Hematopoietic multipotent progenitor cell (in vitro differentiated cells): ENCODE data around the gene CRYL1. TPM values are rescaled to one million over a fixed set of nuclear protein-coding genes. Genes with fewer than 3 reads are reported as not detected.

Experiments used
- DNase-seq, 3 donors: peaks; one replicate each; pipeline ENCODE4 v3.0.0-alpha.2; 2011 to 2015; ENCODE audit warnings: low read depth in 2 of 3, low spot score in 2 of 3
- total RNA-seq: library from RNA; depleted of rRNA; stranded (reverse); fragments of >200 nt; gene quantifications from one replicate; pipeline ENCODE4 v1.2.3, GENCODE V29; 2012

Gene CRYL1
- total RNA-seq, 1 donor, result 31.8 TPM

DNA sequence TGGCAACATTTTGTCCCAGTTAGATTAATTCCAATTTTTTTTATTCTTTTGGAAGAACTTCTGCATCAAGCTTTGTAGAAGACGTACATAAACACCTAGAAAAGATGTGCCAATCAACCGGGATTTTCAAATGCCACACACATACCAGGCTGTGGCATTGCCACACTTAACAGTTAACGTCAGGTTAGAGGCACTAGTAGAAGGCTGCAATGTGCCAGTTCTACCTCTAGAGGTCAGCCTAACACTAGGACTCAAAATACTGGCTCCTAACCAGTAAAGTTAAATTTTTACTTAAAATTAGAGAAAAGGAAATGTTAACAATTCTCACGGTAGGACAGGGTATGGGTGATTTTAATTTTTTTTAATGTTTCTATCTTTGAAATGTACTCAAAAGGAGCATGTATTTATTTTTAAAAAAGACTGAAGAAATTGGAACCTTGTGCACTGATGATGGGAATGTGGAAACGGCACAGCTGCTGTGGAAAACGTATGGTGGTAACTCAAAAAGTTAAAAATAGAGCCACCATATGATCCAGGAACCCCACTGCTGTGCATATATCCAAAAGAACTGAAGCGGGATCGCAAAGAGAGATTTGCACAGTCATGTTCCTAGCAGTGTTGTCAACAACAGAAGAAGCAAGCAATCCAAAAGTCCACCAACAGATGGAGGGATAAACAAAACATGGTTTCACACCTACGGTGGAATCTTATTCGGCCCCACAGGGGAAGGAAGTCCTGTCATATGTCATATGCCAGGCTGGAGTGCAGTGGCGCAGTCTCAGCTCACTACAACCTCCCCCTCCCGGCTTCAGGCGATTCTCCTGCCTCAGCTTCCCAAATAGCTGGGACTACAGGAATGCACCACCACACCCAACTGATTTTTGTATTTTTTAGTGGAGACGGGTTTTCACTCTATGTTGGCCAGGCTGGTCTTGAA, 30.3 kb downstream of the CRYL1 start:
- DNase-seq, result peak; percentile 41 to 88 (median 73)

DNA sequence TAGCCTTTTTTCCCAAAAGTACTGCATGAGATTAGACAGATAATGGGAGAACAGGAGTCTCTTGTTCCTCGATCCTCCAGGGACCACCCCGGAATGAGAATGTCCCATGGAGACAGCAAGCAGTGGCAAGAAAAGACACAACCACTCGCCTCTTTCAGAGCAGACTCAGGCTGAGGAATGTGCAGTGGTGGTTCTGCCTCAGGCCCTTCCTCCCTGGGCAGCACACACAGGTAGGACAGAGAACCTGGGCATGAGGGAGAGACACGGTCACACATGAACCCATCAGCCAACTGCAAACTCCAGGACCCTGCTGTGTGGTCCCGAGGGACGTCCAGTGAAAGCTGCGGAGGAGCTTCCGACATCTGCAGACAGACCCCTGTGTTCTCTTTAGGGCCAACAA, 31.0 kb downstream of the CRYL1 start:
- DNase-seq, result no peak

DNA sequence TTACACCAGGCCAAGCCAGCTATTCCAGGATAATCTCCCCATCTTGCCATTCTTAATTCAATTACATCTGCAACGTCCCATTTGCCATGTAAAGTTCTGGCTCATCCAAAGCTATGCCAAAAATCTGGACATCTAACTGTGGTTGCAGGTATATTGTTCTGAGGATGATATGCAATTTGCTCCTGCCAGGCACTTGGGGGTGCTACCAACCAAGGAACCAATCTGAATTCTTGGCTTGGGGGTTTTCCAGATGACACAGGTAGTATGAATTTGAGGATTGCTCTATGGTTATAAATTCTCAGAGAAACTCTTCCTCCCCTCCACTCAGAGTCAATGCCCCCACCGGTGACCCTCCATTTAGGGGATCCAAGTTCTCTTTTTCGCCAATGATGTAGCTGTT, 33.0 kb downstream of the CRYL1 start:
- DNase-seq, result peak in 2 of 3 donors; percentile 52 to 59

DNA sequence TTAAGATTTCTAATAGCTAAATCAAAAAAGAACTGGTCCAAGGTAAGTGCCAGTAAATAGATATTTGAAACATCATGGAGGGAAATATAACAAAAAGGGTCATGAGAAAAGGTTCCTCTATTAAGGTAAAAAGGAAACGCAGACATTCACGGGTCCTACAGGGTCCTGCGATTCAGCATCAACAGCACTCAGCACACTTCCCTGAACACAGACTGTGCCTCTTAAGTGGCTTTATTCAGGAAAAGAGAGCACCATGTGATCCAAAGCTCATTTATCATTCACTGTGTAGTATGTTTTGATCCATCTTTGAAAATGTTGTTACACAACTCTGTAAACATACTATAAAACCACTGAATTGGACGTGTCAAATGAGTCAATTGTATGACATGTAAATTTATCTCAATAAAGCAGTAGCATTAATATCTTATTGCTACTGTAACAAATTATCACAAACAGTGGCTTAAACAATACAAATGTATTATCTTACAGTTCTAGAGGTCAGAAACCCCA, 33.7 kb downstream of the CRYL1 start:
- DNase-seq, result peak in 1 of 3 donors; percentile 28

DNA sequence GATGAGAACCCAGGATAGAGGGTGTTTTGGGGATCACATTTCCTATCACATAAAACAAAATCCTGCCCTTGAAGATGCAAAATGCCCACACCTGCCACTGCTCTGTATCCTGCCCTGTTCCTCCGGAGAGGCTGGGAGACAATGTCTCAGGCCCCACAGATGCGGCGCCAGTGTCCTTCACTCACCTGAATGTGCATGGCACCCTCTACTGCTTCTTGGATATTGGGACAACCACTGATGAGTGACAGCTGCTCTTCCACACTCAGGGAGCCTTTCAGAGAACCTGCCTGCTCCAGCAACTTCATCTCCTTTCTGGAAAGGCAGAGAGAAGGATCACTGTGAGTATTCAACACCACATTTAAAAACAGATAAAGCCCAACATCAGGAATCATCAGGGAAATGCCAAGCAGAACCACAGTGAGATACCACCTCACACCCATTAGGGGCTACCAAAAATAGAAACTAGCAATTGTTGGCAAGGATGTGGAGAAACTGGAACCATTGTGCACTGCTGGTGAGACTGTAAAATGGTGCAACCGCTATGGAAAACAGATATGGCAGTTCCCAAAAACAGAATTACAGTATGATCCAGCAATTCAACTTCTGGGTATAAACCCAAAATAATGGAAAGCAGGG, 36.4 kb downstream of the CRYL1 start:
- DNase-seq, result no peak

DNA sequence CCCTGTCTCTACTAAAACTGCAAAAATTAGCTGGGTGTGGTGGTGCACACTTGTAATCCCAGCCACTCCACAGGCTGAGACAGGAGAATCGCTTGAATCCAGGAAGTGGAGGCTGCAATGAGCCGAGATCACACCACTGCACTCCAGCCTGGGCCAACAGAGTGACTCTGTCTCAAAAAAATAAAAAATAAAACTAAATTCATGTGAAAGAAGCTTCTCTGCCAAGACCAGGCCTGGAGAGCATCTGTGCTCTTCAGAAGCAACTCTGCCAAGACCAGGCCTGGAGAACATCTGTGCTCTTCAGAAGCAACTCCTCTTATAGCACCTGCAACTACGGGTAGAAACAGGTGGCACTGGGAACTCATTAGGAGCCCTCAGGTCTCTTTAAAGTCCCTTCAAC, 37.7 kb downstream of the CRYL1 start:
- DNase-seq, result no peak

DNA sequence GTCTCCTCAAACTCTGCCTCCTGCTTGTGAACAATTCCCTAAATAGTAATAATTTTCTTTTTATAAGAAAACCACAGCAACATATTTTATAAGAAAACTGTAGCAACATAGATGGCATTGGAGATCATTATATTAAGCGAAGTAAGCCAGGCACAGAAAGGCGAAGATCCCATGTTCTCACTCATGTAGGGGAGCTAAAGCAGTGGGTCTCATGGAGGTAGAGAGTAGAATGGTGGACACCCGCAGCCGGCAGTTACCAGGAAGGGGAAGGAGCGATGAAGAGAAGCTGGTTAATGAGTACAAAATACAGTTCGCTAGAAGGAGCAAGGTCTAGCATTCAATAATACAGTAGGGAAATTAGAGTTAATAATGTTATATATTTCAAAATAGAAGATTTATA, 42.9 kb downstream of the CRYL1 start:
- DNase-seq, result no peak

DNA sequence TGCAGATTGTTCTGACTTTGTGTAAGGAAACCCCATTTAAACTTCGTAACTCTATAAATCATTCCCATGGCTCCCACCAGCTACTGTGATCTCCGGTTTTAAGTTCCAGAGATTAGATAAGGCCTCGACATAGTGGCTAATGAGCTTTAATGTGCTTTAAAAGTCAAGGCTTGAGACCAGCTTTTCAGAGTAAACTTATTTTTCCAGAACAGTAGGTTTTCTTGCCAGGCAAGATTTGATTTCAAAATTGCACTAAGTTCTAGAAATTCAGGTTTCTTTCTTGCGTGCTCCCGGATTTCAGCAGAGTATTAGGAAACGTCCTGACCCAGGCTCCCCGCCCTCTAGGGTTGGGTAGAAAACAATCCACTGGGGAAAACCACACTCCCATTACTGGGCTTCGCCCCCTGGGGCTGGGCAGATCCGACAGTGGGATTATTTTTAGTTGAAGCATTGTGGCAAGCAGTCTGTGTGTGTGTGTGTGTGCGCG, 43.3 kb downstream of the CRYL1 start:
- DNase-seq, result no peak

DNA sequence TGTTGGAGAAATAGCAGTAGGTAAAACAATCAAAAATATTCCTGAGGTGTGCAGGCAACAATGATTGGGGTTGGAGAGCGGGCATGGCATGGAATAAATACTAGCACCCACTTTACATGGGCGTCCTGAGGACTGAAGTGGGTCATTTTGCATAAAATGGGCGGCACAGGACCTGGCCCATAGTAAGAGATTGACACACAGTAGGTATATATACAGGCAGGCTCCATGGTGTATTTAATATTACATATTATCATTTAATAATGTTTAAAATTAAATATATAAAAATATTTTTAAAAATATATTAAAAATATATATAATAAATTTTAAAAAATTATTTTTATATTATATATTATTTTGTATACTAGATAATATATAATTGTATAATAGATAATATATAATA, 48.3 kb downstream of the CRYL1 start:
- no peak for DNase-seq

DNA sequence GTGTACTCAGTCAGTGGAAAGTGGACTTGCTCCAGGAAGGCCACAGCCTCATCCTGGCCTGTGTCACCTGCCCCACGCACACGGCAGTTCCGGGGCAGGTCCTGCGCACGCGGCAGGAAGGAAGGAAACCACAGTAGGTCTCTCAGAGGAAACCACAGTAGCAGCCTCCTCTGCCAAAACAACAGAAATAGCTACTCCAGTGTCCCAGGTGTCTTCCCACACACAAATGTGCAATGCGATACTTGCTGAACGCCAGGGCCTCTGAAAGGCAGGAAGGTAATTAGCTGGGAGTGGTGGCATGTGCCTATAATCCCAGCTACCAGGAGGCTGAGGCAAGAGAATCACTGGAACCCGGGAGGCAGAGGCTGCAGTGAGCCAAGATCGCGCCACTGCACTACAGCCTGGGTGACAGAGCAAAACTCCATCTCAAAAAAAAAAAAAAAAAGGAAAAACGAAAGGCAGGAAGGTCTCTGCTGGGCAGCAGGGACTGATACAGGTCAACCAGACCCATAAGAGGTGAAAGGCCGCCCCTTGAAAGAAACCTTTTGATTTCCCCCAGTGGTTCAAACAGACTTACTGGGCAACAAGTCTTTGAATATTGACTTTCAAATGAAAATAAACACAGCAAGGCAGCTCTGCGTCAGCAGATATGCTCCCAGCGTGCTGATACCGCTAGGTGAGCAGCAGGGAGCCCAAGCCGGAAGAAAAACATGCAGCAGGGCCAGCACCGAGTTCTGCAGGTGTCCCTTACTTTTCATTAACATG, 49.5 kb downstream of the CRYL1 start:
- peak; percentile 48 to 77 (median 60) for DNase-seq

DNA sequence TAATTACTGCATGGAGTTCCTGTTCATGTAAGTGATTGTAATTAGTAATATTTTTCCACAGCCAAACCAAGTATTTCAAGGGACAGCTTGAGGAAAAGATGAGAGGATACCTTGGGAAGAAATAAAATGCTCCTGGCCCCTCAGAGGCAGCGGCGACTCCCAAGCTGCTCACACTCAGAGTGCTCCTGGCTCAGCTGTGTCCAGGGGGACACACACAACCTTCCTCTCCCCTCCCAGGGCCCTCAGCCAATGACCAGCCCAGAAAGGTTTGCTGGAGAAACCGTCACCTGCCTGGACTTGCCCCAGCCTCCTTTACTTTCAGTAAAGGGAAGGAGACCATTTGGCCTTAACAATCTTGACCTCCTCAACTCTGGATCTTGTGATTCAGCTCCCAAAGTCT, 51.1 kb downstream of the CRYL1 start:
- no peak for DNase-seq

DNA sequence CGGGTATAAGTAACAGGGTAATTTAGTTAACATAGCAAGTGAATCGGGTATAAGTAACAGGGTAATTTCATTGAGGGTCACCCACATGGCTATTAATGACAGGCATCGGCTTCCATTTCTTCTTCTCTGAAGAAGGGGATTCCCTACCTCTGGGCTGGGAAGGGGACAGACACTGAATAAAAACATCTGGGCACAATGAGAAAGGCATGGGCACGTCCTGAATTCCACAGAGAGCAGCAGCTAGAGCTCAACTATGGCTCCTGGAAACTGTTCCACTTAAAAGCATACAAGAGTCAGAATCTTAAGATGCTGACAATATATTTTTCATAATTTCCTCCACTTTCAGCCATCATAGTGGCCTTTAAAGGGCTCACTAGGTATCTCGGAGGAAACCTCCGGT, 51.8 kb downstream of the CRYL1 start:
- DNase-seq, result no peak

DNA sequence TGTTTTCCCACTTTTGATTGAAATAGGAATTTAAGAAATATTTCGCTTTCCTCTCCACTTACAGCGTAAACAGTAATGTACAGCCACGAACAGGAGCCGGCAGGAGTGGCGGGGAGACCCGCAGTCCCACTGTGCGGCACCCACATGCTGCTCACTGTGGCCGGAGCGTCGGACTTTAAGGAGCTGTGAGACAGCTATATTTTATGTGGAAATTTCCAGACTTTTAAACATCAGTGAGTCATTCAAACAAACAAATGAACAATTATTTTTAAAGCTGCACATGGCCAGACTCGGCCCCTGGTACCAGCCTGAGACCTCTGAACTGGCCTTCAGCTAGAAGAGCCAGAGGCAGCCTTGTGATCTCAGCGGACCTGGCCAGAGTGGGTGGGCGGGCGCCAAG, 52.5 kb downstream of the CRYL1 start:
- no peak for DNase-seq

DNA sequence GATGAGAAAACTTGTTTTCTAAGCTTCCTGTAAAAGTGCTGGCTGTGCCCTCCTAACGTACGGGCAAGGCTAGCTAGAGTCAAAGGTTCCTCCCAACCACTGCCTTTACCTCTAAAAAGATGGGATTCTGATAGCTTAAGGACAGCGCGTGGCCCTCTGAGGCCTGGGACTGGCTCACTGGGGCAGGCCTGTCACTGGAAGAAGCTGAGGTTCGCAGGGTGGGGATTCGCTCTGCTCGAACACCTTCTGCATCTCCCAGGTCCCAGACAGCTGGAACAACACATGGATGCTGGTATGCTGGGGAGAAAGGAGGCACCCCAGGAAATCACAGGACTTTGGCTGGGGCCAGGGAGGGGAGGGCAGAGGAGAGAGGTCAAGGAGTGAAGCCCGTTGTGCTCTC, 53.1 kb downstream of the CRYL1 start:
- no peak for DNase-seq

DNA sequence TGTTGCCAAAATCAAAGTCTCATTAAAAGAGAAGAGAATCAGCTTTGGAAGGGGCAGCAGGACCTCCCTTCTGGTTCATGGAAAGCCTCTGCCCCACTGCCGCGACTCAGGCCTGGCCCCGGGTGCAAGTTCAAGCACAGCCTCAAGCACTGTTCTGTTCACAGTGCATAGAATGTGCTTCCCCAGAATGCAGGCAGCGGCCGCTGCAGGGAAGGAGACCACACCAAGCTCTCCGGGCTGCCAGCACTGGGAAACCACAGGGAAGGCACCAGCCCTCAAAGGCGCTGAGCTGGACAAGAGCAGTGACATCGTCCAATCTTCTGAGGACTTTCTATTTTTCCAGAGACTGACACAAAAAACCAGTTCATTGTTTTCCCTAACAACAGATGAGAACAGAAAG, 55.5 kb downstream of the CRYL1 start:
- DNase-seq, result no peak

DNA sequence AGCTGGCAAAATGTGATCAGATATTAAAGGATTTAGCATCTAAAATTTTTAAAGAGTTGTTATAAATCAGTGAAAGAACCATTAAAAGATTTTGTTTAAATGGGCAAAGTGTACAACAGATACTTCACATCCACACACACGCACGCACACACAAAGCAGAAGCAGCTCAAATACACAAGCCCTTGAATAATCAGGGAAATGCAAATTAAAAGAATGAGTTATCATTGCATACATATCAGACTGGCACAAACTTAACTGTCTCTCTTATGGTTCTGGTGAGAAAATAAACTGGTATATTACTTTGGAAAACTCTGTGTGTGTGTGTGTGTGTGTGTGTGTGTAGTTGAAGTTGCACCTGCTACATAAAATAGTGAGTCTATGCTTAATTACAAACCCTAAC, 59.3 kb downstream of the CRYL1 start:
- DNase-seq, result no peak

DNA sequence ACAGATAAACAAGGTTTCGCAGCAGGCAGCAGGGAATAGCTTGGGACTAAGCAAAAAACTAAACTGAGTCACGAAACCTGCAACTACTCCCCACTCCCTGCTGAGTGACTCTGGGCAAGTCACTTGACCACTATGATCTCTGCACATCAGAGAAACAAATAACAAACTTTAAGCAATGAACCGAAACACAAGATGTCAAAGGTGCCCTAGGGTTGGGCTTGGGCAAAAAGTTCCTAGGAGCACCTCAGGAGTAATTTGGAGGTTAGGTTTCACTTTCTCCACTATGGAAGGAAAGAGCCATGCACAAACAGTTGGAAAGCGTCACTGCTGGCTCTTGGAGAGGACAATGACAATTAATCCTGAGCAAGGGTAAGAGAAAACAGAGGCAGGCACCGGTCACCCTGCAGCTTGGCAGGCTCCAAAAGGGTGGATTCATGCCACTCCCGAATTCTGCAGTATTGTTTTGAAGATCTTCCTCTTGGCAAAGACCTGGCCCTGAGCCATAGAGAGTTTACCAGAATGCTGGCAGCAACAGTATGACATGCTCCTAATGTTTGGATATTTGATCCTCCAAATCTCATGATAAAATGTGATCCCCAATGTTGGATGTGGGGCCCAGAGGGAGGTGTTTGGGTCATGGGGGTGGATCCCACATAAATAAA, 60.3 kb downstream of the CRYL1 start:
- DNase-seq, result no peak

DNA sequence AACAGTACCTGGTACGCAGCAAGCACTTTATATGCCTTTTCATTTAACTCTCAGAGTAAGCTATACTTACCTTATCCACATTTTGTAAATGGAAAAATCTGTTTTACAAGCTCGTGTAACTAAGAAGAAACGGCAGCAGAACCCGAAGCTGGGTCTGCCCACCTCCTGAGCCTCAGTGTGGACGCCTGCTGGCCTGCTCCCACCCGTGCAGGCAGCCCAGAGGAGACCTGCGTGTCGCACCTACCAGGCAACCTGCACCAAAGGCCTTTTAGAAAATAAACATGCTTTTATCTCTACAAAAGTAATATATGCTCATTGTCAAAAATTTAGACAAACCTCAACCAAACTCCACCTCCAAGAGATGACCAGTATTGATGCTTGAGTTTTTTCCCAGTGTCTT, 62.7 kb downstream of the CRYL1 start:
- DNase-seq, result no peak

DNA sequence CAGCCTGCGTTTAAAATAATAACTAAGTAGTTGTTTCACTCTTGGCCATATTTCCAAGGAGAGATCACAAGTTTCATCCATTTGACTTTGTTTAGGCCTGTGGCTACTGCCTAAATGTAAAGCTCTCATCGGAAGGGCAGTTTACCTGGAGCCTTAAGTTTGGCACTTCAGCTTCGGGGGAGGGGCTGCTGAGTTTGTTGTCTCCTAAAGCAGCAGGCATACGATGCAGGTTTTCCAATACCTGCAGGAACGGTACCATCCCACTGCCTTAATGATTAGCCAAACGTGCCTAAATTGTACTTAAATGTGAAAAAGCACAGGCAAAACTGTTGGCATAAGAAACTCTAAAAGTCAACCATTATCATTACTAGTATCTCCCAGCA, 63.1 kb downstream of the CRYL1 start:
- DNase-seq, result no peak

DNA sequence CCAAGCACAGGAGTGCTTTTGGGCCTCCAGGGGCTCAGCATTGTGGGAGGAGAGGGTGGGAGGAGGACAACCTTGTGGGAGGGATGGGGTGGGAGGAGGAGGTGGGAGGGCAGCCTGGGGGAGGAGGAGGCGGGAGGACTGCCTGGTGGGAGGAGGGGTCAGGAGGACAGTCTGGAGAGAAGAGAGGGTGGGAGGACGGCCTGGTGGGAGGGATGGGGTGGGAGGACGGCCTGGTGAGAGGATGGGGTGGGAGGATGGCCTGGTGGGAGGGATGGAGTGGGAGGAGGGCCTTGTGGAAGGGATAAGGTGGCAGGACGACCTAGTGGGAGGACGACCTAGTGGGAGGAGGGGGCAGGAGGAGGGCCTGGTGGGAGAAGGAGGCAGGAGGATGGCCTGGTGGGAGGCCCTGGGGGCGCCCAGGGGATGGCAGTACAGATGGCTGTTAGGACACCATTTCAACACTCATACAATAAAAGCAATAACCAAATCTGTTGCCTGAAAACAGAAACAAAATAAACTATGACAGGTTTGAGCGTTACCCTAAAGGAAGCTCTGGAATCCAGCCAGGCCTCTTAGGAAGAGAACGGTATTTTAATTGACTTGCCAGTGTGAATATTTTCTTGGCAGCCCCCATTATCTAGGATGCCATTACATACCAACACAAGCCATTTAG, 63.7 kb downstream of the CRYL1 start:
- peak in 1 of 3 donors; percentile 34 for DNase-seq
